ENCODE results near the gene PTPRU. TPM values are rescaled to one million over a fixed set of nuclear protein-coding genes. Genes with fewer than 3 reads are reported as not detected.

The PTPRU gene
- total and polyA plus RNA-seq, 4 donors = 1.6 to 15.1 (median 6.0) TPM

GRCh38 chr1:29305943-29306342 lies 69.6 kb downstream of the PTPRU start:
- DNase-seq (ENCODE audit: low spot score) = no peak

DNA sequence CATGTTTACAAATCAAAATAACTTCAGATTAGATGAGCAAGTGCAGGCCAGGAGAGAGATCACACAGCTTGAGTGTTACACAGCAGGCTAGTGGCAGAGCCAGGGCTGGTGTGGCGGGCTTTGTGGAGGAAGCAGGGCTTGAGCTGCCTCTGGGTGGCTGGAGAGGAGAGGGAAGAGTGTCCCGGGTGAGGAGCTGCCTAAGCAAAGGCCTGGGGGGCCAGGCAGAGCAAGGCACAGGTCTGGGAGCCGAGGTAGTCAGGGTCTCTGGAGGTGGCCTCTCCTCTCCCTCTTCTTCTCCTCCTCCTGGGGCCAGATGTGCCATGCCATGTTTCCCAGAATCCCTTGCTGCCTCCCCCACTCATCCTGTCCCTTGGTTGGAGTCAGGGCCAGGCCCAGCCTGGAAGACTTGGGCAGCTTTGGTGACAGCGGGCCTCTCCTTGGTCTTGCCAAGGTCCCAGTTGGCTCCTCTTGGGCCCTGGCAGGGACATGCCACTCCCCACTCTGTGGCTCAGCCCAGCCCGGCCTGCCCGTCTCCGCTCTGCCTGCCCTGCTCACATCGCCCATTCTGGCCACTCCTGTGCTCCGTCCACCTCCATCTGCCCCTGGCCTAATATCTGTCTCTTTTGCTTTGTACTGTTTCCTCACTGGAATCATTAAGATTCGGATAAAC lies 70.3 kb downstream of the PTPRU start:
- no peak for DNase-seq (ENCODE audit: low spot score)
- no peak overlapping the region for H3K9ac ChIP-seq (ENCODE audit: low read depth in 1 of 2, low read length in 2 of 2)
- 94% methylated on average over 10 of the region's 10 CpGs for WGBS

More at GRCh38 chr1:29305943-29306342, 69.6 kb downstream of the PTPRU start:
- 88% methylated on average over 7 of the region's 7 CpGs for WGBS
- H3K4me1 ChIP-seq (ENCODE audit: control insufficient read depth in 4 of 4, insufficient read depth in 4 of 4, low read length in 3 of 4) = peaks cover 6 to 16% (median 13%) of the 10 kb centered on the region in 4 donors
- no peaks in the 10 kb centered on the region for H3K27me3 ChIP-seq (ENCODE audit: control insufficient read depth in 4 of 4, insufficient read depth in 4 of 4, low read length in 3 of 4)
- no peak overlapping the region for H3K27ac ChIP-seq (ENCODE audit: low read depth in 1 of 2, low read length in 2 of 2)
- no peak for TF ChIP-seq GABPA (IDR thresholded peaks at IDR 0.05 in 1 of 2, conservative IDR thresholded peaks at IDR 0.05 in 1 of 2)
- no peak for TF ChIP-seq HNF4A (conservative IDR thresholded peaks at IDR 0.05)
- TF ChIP-seq EGR1 (IDR thresholded peaks at IDR 0.05; ENCODE audit: low read depth in 2 of 2) = no peak
- TF ChIP-seq, protein P1, sequence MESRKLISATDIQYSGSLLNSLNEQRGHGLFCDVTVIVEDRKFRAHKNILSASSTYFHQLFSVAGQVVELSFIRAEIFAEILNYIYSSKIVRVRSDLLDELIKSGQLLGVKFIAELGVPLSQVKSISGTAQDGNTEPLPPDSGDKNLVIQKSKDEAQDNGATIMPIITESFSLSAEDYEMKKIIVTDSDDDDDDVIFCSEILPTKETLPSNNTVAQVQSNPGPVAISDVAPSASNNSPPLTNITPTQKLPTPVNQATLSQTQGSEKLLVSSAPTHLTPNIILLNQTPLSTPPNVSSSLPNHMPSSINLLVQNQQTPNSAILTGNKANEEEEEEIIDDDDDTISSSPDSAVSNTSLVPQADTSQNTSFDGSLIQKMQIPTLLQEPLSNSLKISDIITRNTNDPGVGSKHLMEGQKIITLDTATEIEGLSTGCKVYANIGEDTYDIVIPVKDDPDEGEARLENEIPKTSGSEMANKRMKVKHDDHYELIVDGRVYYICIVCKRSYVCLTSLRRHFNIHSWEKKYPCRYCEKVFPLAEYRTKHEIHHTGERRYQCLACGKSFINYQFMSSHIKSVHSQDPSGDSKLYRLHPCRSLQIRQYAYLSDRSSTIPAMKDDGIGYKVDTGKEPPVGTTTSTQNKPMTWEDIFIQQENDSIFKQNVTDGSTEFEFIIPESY (IDR thresholded peaks at IDR 0.05) = no peak
- no peak for TF ChIP-seq RAD21 (IDR thresholded peaks at IDR 0.05)
- TF ChIP-seq RXRA (IDR thresholded peaks at IDR 0.05) = no peak
- TF ChIP-seq JUND (IDR thresholded peaks at IDR 0.05) = no peak
- TF ChIP-seq, protein P2, sequence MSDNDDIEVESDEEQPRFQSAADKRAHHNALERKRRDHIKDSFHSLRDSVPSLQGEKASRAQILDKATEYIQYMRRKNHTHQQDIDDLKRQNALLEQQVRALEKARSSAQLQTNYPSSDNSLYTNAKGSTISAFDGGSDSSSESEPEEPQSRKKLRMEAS (IDR thresholded peaks at IDR 0.05) = no peak
- no peaks in the 10 kb centered on the region for H3K9me3 ChIP-seq (ENCODE audit: control insufficient read depth in 4 of 4, low read length in 3 of 4)
- no peak overlapping the region for H3K9ac ChIP-seq (ENCODE audit: low read depth in 1 of 2, low read length in 2 of 2)
- no peak overlapping the region for H3K4me3 ChIP-seq (ENCODE audit: low read depth in 1 of 3, low read length in 3 of 3)
- peaks cover 0 to 2% (median 0%) of the 10 kb centered on the region in 4 donors for H3K36me3 ChIP-seq (ENCODE audit: control insufficient read depth in 4 of 4, insufficient read depth in 3 of 4, low read depth in 1 of 4, low read length in 3 of 4)

More for the DNA sequence above, 70.3 kb downstream of the PTPRU start:
- peaks cover 0 to 7% (median 0%) of the 10 kb centered on the region in 4 donors for H3K36me3 ChIP-seq (ENCODE audit: control insufficient read depth in 4 of 4, insufficient read depth in 3 of 4, low read depth in 1 of 4, low read length in 3 of 4)
- no peak for TF ChIP-seq YY1 (IDR thresholded peaks at IDR 0.05)
- TF ChIP-seq, protein P3, sequence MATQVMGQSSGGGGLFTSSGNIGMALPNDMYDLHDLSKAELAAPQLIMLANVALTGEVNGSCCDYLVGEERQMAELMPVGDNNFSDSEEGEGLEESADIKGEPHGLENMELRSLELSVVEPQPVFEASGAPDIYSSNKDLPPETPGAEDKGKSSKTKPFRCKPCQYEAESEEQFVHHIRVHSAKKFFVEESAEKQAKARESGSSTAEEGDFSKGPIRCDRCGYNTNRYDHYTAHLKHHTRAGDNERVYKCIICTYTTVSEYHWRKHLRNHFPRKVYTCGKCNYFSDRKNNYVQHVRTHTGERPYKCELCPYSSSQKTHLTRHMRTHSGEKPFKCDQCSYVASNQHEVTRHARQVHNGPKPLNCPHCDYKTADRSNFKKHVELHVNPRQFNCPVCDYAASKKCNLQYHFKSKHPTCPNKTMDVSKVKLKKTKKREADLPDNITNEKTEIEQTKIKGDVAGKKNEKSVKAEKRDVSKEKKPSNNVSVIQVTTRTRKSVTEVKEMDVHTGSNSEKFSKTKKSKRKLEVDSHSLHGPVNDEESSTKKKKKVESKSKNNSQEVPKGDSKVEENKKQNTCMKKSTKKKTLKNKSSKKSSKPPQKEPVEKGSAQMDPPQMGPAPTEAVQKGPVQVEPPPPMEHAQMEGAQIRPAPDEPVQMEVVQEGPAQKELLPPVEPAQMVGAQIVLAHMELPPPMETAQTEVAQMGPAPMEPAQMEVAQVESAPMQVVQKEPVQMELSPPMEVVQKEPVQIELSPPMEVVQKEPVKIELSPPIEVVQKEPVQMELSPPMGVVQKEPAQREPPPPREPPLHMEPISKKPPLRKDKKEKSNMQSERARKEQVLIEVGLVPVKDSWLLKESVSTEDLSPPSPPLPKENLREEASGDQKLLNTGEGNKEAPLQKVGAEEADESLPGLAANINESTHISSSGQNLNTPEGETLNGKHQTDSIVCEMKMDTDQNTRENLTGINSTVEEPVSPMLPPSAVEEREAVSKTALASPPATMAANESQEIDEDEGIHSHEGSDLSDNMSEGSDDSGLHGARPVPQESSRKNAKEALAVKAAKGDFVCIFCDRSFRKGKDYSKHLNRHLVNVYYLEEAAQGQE (IDR thresholded peaks at IDR 0.05) = no peak
- no peak for TF ChIP-seq SP1 (IDR thresholded peaks at IDR 0.05)
- no peaks in the 10 kb centered on the region for H3K27me3 ChIP-seq (ENCODE audit: control insufficient read depth in 4 of 4, insufficient read depth in 4 of 4, low read length in 3 of 4)
- no peaks in the 10 kb centered on the region for H3K9me3 ChIP-seq (ENCODE audit: control insufficient read depth in 4 of 4, low read length in 3 of 4)
- peaks cover 6 to 16% (median 13%) of the 10 kb centered on the region in 4 donors for H3K4me1 ChIP-seq (ENCODE audit: control insufficient read depth in 4 of 4, insufficient read depth in 4 of 4, low read length in 3 of 4)
- H3K27ac ChIP-seq (ENCODE audit: low read depth in 1 of 2, low read length in 2 of 2) = no peak overlapping the region
- no peak overlapping the region for H3K4me3 ChIP-seq (ENCODE audit: low read depth in 1 of 3, low read length in 3 of 3)
